GM12892 (cell line): ENCODE results near the gene RBBP5.

Experiments
- POLR2A ChIP-seq: IDR thresholded peaks from 2 replicates; pipeline ENCODE4 v1.6.1; 2011; ENCODE audit warnings: low read depth, low read length, control low read depth
- POLR2AphosphoS5 ChIP-seq: IDR thresholded peaks from 2 replicates; pipeline ENCODE4 v1.6.1; 2011; ENCODE audit warnings: low read depth, low read length, control low read depth
- TAF1 ChIP-seq: IDR thresholded peaks from 2 replicates; pipeline ENCODE4 v1.6.1; 2011; ENCODE audit warnings: low read depth, mild to moderate bottlenecking, control low read depth, low read length, borderline replicate concordance

GRCh38 chr1:205066141-205066818, 55.5 kb downstream of the RBBP5 start:
- TF ChIP-seq POLR2AphosphoS5 (no peak), POLR2A (no peak), TAF1 (no peak)
